Smooth muscle cell (in vitro differentiated cells): ENCODE data around the gene RHOD. TPM values are rescaled to one million over a fixed set of nuclear protein-coding genes. Genes with fewer than 3 reads are reported as not detected.

Source experiments
- DNase-seq: peaks from one replicate; lab custom pipeline; 2025; ENCODE audit not compliant: unreplicated experiment; lab: John Stamatoyannopoulos, UW
- H2AFZ ChIP-seq: fragments of 200-600 bp; sonication (generic); 2 replicates; pipeline ENCODE4 v1.6.0; 2016; ENCODE audit warnings: antibody characterized with exemption, low read depth, mild to moderate bottlenecking
- H3F3A ChIP-seq: fragments of 200-600 bp; sonication (generic); 2 replicates; pipeline ENCODE4 v1.6.0; 2017; ENCODE audit warnings: antibody characterized with exemption, low read depth
- H3K27ac ChIP-seq: fragments of 200-600 bp; sonication (generic); 2 replicates; pipeline ENCODE4 v1.5.1; 2016; ENCODE audit warnings: low read depth, mild to moderate bottlenecking
- H3K27me3 ChIP-seq: fragments of 200-600 bp; sonication (generic); 2 replicates; pipeline ENCODE4 v1.6.1; 2016; ENCODE audit warnings: low read depth, mild to moderate bottlenecking
- H3K36me3 ChIP-seq: fragments of 200-600 bp; sonication (generic); 2 replicates; pipeline ENCODE4 v1.5.1; 2016; ENCODE audit warnings: low read depth
- H3K4me1 ChIP-seq: fragments of 200-600 bp; sonication (generic); 2 replicates; pipeline ENCODE4 v1.5.1; 2016; ENCODE audit warnings: low read depth
- H3K4me2 ChIP-seq: fragments of 200-600 bp; sonication (generic); 2 replicates; pipeline ENCODE4 v1.6.0; 2016; ENCODE audit warnings: mild to moderate bottlenecking
- H3K4me3 ChIP-seq: fragments of 200-600 bp; sonication (generic); 2 replicates; pipeline ENCODE4 v1.5.1; 2016; ENCODE audit warnings: mild to moderate bottlenecking
- H3K79me2 ChIP-seq: fragments of 200-600 bp; sonication (generic); 2 replicates; pipeline ENCODE4 v1.6.0; 2016; ENCODE audit warnings: low read depth, mild to moderate bottlenecking
- H3K9ac ChIP-seq: fragments of 200-600 bp; sonication (generic); 2 replicates; pipeline ENCODE4 v1.6.0; 2016; ENCODE audit warnings: low read depth
- H3K9me3 ChIP-seq: fragments of 200-600 bp; sonication (generic); replicated peaks from 2 replicates; pipeline ENCODE4 v1.5.1; 2016; ENCODE audit warnings: low read depth
- H4K20me1 ChIP-seq: fragments of 200-600 bp; sonication (generic); 2 replicates; pipeline ENCODE4 v1.6.0; 2016; ENCODE audit warnings: low read depth
- WGBS: methylation state at CpG from one replicate; pipeline ENCODE4 v1.1.7; 2016; ENCODE audit warnings: low lambda C conversion rate; 5-methylcytosine and 5-hydroxymethylcytosine counted together
- polyA plus RNA-seq: library from polyadenylated mRNA; unstranded; fragments of >200 nt; fragmentation: Nextera tagmentation; extraction: Ambion mirVana; gene quantifications from 2 replicates; pipeline ENCODE4 v1.2.1, GENCODE V29; 2016
- total RNA-seq: library from RNA; depleted of rRNA; stranded (reverse); fragments of >200 nt; gene quantifications from 2 replicates; pipeline ENCODE4 v1.2.3, GENCODE V29; 2014
- TF ChIP-seq, protein P1 (sequence below): fragments of 200-600 bp; sonication (generic); IDR thresholded peaks from 2 replicates; pipeline ENCODE4 v1.5.1; 2017; ENCODE audit warnings: borderline replicate concordance, mild to moderate bottlenecking, antibody characterized with exemption; ENCODE audit not compliant: insufficient read depth, poor library complexity, severe bottlenecking

Gene RHOD
- total and polyA plus RNA-seq, 2 experiments from 2014 or later: 28.4 to 38.9 TPM

DNA sequence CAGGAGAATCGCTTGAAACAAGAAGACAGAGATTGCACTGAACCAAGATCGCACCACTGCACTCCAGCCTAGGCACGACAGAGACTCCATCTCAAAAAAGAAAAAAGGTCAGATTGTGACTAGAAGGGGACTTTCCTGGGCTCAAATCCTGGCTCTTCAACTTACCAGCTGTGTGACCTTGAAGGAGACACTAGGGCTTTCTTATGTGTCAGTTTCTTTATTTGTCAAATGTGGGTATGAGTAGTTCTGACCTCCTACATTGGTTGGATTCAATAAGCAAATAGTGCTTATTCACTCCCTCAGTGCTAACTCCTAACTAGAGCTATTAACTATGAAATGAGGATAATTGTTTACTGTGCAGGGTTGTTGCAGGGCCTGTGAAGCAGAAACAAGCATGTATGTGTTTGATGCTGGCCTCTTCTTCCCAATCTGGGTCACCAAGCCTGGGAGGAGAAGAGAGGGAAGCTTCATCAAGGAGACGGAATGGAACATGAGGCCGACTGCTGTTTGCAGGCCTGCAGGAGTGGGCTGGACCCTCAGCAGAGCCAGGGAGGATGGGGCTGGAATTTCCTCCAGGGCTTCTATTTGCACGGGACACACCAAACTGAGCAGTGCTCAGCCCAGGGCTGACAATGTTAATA lies 22.5 kb downstream of the RHOD start:
- Histone ChIP-seq H4K20me1 (no peaks in the 10 kb centered on the region), H3K4me3 (no peak overlapping the region), H3K4me1 (peaks cover 9% of the 10 kb centered on the region), H3K9ac (no peak overlapping the region), H3K27me3 (no peaks in the 10 kb centered on the region), H2AFZ (no peak overlapping the region), H3K36me3 (no peaks in the 10 kb centered on the region), H3K4me2 (no peak overlapping the region), H3K79me2 (no peaks in the 10 kb centered on the region), H3K27ac (peak overlapping the region; percentile 85), H3F3A (peaks cover 9% of the 10 kb centered on the region), H3K9me3 (no peaks in the 10 kb centered on the region)
- TF ChIP-seq, protein P1, sequence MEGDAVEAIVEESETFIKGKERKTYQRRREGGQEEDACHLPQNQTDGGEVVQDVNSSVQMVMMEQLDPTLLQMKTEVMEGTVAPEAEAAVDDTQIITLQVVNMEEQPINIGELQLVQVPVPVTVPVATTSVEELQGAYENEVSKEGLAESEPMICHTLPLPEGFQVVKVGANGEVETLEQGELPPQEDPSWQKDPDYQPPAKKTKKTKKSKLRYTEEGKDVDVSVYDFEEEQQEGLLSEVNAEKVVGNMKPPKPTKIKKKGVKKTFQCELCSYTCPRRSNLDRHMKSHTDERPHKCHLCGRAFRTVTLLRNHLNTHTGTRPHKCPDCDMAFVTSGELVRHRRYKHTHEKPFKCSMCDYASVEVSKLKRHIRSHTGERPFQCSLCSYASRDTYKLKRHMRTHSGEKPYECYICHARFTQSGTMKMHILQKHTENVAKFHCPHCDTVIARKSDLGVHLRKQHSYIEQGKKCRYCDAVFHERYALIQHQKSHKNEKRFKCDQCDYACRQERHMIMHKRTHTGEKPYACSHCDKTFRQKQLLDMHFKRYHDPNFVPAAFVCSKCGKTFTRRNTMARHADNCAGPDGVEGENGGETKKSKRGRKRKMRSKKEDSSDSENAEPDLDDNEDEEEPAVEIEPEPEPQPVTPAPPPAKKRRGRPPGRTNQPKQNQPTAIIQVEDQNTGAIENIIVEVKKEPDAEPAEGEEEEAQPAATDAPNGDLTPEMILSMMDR: no peak
- no peak for DNase-seq
- WGBS: 74% methylated on average over 6 of the region's 6 CpGs

DNA sequence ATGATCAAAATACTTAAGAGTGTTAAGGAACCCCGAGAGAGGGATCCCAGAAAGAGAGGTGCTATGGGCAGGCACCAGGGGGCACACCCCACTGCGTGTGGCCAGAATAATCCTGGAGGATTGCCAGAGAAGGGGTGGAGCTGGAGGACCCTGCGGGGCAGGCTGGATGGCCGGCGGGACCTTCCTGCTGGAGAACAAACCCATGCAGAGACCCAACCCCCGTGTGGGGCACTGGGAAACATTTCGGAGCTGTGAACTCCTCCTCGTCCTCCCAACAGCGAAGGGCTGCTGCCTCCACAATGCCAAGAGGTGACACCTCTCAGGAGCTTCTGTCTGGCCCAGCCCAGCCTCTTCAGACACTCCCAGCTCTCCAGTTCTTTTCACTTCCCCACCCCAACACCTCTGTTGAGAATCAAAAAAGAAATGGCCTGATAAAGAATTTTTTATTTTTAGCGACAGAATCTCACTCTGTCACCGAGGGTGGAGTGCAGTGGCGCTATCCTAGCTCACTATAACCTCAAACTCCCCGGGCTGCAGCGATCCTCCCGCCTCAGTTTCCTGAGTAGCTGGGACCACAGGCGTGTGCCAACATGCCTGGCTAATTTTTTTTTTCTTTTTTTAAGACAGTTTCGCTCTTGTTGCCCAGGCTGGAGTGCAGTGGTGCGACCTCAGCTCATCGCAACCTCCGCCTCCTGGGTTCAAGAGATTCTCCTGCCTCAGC lies 25.6 kb downstream of the RHOD start:
- no peaks in the 10 kb centered on the region for H4K20me1 ChIP-seq
- peak overlapping the region; percentile 54 for H3K4me2 ChIP-seq
- no peak overlapping the region for H3K4me3 ChIP-seq
- no peak overlapping the region for H3K27ac ChIP-seq
- H3K9me3 ChIP-seq: no peaks in the 10 kb centered on the region
- peaks cover 9% of the 10 kb centered on the region for H3K4me1 ChIP-seq
- H3K9ac ChIP-seq: no peak overlapping the region
- no peaks in the 10 kb centered on the region for H3K27me3 ChIP-seq
- peaks cover 9% of the 10 kb centered on the region for H3F3A ChIP-seq
- H3K36me3 ChIP-seq: no peaks in the 10 kb centered on the region
- DNase-seq: no peak
- H3K79me2 ChIP-seq: no peaks in the 10 kb centered on the region
- no peak overlapping the region for H2AFZ ChIP-seq
- TF ChIP-seq, protein P1: no peak
- WGBS: 60% methylated on average over 20 of the region's 20 CpGs

DNA sequence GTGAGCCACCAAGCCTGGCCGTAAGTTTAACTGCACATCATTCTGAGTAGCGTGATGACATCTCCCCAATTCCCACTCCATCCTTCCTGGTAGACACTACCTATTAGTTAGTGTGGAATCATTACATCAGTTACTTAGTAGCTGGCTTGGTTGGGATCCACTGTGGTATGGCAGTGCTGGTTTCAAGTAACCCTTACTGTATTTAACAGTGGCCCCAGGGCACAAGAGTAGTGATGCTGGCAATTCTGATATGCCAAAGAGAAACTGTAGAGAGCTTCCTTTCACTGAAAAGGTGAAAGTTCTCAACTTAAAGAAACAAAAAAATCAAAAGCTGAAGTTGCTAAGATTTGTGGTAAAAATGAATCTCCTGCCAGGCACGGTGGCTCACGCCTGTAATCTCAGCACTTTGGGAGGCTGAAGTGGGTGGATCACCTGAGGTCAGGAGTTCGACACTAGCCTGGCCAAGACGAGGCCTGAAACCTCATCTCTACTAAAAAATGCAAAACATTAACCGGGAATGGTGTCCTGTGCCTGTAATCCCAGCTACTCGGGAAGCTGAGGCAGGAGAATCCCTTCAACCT lies 27.2 kb downstream of the RHOD start:
- H4K20me1 ChIP-seq: no peaks in the 10 kb centered on the region
- TF ChIP-seq, protein P1: no peak
- no peaks in the 10 kb centered on the region for H3K36me3 ChIP-seq
- H3K9ac ChIP-seq: no peak overlapping the region
- no peaks in the 10 kb centered on the region for H3K9me3 ChIP-seq
- WGBS: 90% methylated on average over 8 of the region's 8 CpGs
- H3K4me3 ChIP-seq: no peak overlapping the region
- H3K27me3 ChIP-seq: no peaks in the 10 kb centered on the region
- H2AFZ ChIP-seq: no peak overlapping the region
- no peaks in the 10 kb centered on the region for H3K79me2 ChIP-seq
- H3K4me2 ChIP-seq: no peak overlapping the region
- H3K27ac ChIP-seq: no peak overlapping the region
- no peak for DNase-seq
- H3F3A ChIP-seq: peaks cover 9% of the 10 kb centered on the region
- H3K4me1 ChIP-seq: peaks cover 9% of the 10 kb centered on the region
